ENCODE results near the gene RERE. TPM values are rescaled to one million over a fixed set of nuclear protein-coding genes. Genes with fewer than 3 reads are reported as not detected.
"Not testable (repeated sequence)": the region's sequence is repeated elsewhere in the genome, so short reads cannot be mapped to it uniquely, and the experiment has no call there.

Gene RERE
- total RNA-seq, 1 experiment from 2014 or later = 37.1 TPM

- not testable (repeated sequence) for DNase-seq (ENCODE audit: low spot score)
Measured at GRCh38 chr1:8611634-8612515, 205.6 kb downstream of the RERE start.

GRCh38 chr1:8607906-8608305 lies 209.5 kb downstream of the RERE start:
- peak; percentile 14 for DNase-seq (ENCODE audit: low spot score)

GRCh38 chr1:8604041-8604945 lies 213.1 kb downstream of the RERE start:
- no peak for DNase-seq (ENCODE audit: low spot score)

GRCh38 chr1:8603220-8603616 lies 214.2 kb downstream of the RERE start:
- DNase-seq (ENCODE audit: low spot score) = no peak

GRCh38 chr1:8602471-8603219 lies 214.8 kb downstream of the RERE start:
- no peak for DNase-seq (ENCODE audit: low spot score)

- no peak for DNase-seq (ENCODE audit: low spot score)
Measured at GRCh38 chr1:8600336-8600735, 217.1 kb downstream of the RERE start.

GRCh38 chr1:8599646-8600212 lies 217.7 kb downstream of the RERE start:
- no peak for DNase-seq (ENCODE audit: low spot score)

- DNase-seq (ENCODE audit: low spot score) = no peak
Measured at GRCh38 chr1:8598783-8599182, 218.7 kb downstream of the RERE start.

GRCh38 chr1:8598060-8598724 lies 219.2 kb downstream of the RERE start:
- DNase-seq (ENCODE audit: low spot score) = peak; percentile 42

- DNase-seq (ENCODE audit: low spot score) = no peak
Measured at GRCh38 chr1:8597455-8597854, 220.0 kb downstream of the RERE start.

- no peak for DNase-seq (ENCODE audit: low spot score)
Measured at GRCh38 chr1:8595941-8596340, 221.5 kb downstream of the RERE start.

GRCh38 chr1:8595332-8595731 lies 222.1 kb downstream of the RERE start:
- DNase-seq (ENCODE audit: low spot score) = no peak

- not testable (repeated sequence) for DNase-seq (ENCODE audit: low spot score)
Measured at GRCh38 chr1:8593292-8593691, 224.1 kb downstream of the RERE start.

- DNase-seq (ENCODE audit: low spot score) = no peak
Measured at GRCh38 chr1:8591569-8591968, 225.9 kb downstream of the RERE start.

GRCh38 chr1:8590721-8591351 lies 226.6 kb downstream of the RERE start:
- DNase-seq (ENCODE audit: low spot score) = no peak

GRCh38 chr1:8589571-8589970 lies 227.9 kb downstream of the RERE start:
- DNase-seq (ENCODE audit: low spot score) = no peak

- no peak for DNase-seq (ENCODE audit: low spot score)
Measured at GRCh38 chr1:8587784-8588183, 229.7 kb downstream of the RERE start.

- no peak for DNase-seq (ENCODE audit: low spot score)
Measured at GRCh38 chr1:8586438-8586837, 231.0 kb downstream of the RERE start.

- no peak for DNase-seq (ENCODE audit: low spot score)
Measured at GRCh38 chr1:8584316-8584715, 233.1 kb downstream of the RERE start.

- DNase-seq (ENCODE audit: low spot score) = no peak
Measured at GRCh38 chr1:8583031-8583430, 234.4 kb downstream of the RERE start.

Measured in HT-29 (cell line).